SK-N-SH treated with all-trans-retinoic acid at 6 μM for 48 hours (cell line): ENCODE results near the gene SKI.

ENCODE experiments used
- ARNTL ChIP-seq: fragments of 450-650 bp; formaldehyde crosslinking; IDR thresholded peaks from 2 replicates; pipeline ENCODE4 v1.5.0; 2020; ENCODE audit warnings: low read depth, mild to moderate bottlenecking, moderate library complexity, borderline replicate concordance
- CSDC2 ChIP-seq: fragments of 250-450 bp; sonication (Bioruptor Pico); IDR thresholded peaks from 2 replicates; pipeline ENCODE4 v1.5.0; 2020; ENCODE audit warnings: mild to moderate bottlenecking, moderate library complexity
- GLIS3 ChIP-seq: fragments of 250-450 bp; sonication (Bioruptor Pico); IDR thresholded peaks from 2 replicates; pipeline ENCODE4 v1.5.0; 2020; ENCODE audit warnings: mild to moderate bottlenecking, moderate library complexity
- ISL1 ChIP-seq: fragments of 250-450 bp; sonication (Bioruptor Pico); IDR thresholded peaks from 2 replicates; pipeline ENCODE4 v2.1.2; 2022; ENCODE audit warnings: mild to moderate bottlenecking, moderate library complexity
- PATZ1 ChIP-seq: fragments of 250-450 bp; sonication (Bioruptor Pico); IDR thresholded peaks from 2 replicates; pipeline ENCODE4 v1.8.0; 2020; ENCODE audit warnings: mild to moderate bottlenecking, moderate library complexity, borderline replicate concordance
- POU6F1 ChIP-seq: fragments of 250-450 bp; sonication (Bioruptor Pico); IDR thresholded peaks from 2 replicates; pipeline ENCODE4 v1.8.0; 2021; ENCODE audit warnings: low read depth, mild to moderate bottlenecking, moderate library complexity, borderline replicate concordance
- ZFP3 ChIP-seq: fragments of 250-450 bp; sonication (Bioruptor Pico); IDR thresholded peaks from 2 replicates; pipeline ENCODE4 v1.5.0; 2020; ENCODE audit warnings: mild to moderate bottlenecking, moderate library complexity
- ZNF565 ChIP-seq: fragments of 450-650 bp; formaldehyde crosslinking; conservative IDR thresholded peaks from 2 replicates; pipeline ENCODE4 v1.5.0; 2020; ENCODE audit warnings: low read depth, mild to moderate bottlenecking, moderate library complexity
- TF ChIP-seq, protein P1 (sequence below): fragments of 250-450 bp; sonication (Bioruptor Pico); IDR thresholded peaks from 2 replicates; pipeline ENCODE4 v1.5.1; 2021; ENCODE audit warnings: mild to moderate bottlenecking, moderate library complexity

- TF ChIP-seq ZNF565 (CRISPR knock-in tag), result no peak
- TF ChIP-seq, protein P1, sequence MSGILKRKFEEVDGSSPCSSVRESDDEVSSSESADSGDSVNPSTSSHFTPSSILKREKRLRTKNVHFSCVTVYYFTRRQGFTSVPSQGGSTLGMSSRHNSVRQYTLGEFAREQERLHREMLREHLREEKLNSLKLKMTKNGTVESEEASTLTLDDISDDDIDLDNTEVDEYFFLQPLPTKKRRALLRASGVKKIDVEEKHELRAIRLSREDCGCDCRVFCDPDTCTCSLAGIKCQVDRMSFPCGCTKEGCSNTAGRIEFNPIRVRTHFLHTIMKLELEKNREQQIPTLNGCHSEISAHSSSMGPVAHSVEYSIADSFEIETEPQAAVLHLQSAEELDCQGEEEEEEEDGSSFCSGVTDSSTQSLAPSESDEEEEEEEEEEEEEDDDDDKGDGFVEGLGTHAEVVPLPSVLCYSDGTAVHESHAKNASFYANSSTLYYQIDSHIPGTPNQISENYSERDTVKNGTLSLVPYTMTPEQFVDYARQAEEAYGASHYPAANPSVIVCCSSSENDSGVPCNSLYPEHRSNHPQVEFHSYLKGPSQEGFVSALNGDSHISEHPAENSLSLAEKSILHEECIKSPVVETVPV, result no peak
- no peak for TF ChIP-seq PATZ1 (CRISPR knock-in tag)
- no peak for TF ChIP-seq GLIS3 (CRISPR knock-in tag)
- no peak for TF ChIP-seq POU6F1 (CRISPR knock-in tag)
- no peak for TF ChIP-seq ZFP3 (CRISPR knock-in tag)
- TF ChIP-seq ISL1 (CRISPR knock-in tag), result no peak
- TF ChIP-seq CSDC2 (CRISPR knock-in tag), result no peak
- TF ChIP-seq ARNTL (CRISPR knock-in tag), result no peak
Observed at GRCh38 chr1:2204415-2205190, 23.5 kb upstream of the SKI start.
